GM23338 (cell line): ENCODE measurements around the gene DDX24.
A peak's percentile ranks its signal among the peaks of the same experiment; 100 is the strongest.

ENCODE experiments used
- CREB1 ChIP-seq: fragments of 250-450 bp; sonication (Bioruptor Pico); IDR thresholded peaks from 2 replicates; pipeline ENCODE4 v1.5.0; 2020; ENCODE audit warnings: low read depth, mild to moderate bottlenecking, moderate library complexity
- EZH2 ChIP-seq: fragments of 200-600 bp; sonication (generic); IDR thresholded peaks from one replicate; pipeline ENCODE4 v1.8.0; 2017; ENCODE audit warnings: antibody characterized with exemption, mild to moderate bottlenecking, low read depth; ENCODE audit not compliant: unreplicated experiment
- EZH2phosphoT487 ChIP-seq: fragments of 200-600 bp; sonication (generic); IDR thresholded peaks from one replicate; pipeline ENCODE4 v1.8.1; 2018; ENCODE audit warnings: antibody characterized with exemption; ENCODE audit not compliant: unreplicated experiment
- JUNB ChIP-seq: IDR thresholded peaks from one replicate; pipeline ENCODE4 v1.6.1; 2016; ENCODE audit warnings: antibody characterized with exemption; ENCODE audit not compliant: unreplicated experiment
- POLR2AphosphoS5 ChIP-seq: IDR thresholded peaks from 2 replicates; pipeline ENCODE4 v1.6.1; 2016; ENCODE audit warnings: antibody characterized with exemption, low read depth
- REST ChIP-seq: IDR thresholded peaks from one replicate; pipeline ENCODE4 v1.6.1; 2018; ENCODE audit warnings: antibody characterized with exemption; ENCODE audit not compliant: unreplicated experiment
- ZNF114 ChIP-seq: fragments of 250-450 bp; sonication (Bioruptor Pico); IDR thresholded peaks from 2 replicates; pipeline ENCODE4 v1.5.0; 2020; ENCODE audit warnings: mild to moderate bottlenecking, moderate library complexity
- TF ChIP-seq, protein P1 (sequence below), 2 experiments: fragments of 200-600 bp in 1 of 2; sonication (generic) in 1 of 2; conservative IDR thresholded peaks; 2 replicates each; pipeline versions ENCODE4 v1.5.1 to v1.6.1; 2016 to 2017; ENCODE audit warnings: antibody characterized with exemption in 2 of 2, low read depth in 2 of 2, mild to moderate bottlenecking in 2 of 2, moderate library complexity in 1 of 2
- TF ChIP-seq, protein P2 (sequence below): IDR thresholded peaks from 2 replicates; pipeline ENCODE4 v1.6.1; 2016; ENCODE audit warnings: antibody characterized with exemption

GRCh38 chr14:94005324-94006073, 75.5 kb downstream of the DDX24 start:
- no peak for TF ChIP-seq POLR2AphosphoS5
- TF ChIP-seq, protein P1, sequence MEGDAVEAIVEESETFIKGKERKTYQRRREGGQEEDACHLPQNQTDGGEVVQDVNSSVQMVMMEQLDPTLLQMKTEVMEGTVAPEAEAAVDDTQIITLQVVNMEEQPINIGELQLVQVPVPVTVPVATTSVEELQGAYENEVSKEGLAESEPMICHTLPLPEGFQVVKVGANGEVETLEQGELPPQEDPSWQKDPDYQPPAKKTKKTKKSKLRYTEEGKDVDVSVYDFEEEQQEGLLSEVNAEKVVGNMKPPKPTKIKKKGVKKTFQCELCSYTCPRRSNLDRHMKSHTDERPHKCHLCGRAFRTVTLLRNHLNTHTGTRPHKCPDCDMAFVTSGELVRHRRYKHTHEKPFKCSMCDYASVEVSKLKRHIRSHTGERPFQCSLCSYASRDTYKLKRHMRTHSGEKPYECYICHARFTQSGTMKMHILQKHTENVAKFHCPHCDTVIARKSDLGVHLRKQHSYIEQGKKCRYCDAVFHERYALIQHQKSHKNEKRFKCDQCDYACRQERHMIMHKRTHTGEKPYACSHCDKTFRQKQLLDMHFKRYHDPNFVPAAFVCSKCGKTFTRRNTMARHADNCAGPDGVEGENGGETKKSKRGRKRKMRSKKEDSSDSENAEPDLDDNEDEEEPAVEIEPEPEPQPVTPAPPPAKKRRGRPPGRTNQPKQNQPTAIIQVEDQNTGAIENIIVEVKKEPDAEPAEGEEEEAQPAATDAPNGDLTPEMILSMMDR (conservative IDR thresholded peaks at IDR 0.05; ENCODE audit: low read depth in 2 of 2): peak; percentile 48 to 64
- TF ChIP-seq CREB1 (CRISPR knock-in tag): no peak
- no peak for TF ChIP-seq REST
- TF ChIP-seq EZH2phosphoT487: no peak
- no peak for TF ChIP-seq JUNB
- TF ChIP-seq EZH2: no peak
- TF ChIP-seq, protein P2, sequence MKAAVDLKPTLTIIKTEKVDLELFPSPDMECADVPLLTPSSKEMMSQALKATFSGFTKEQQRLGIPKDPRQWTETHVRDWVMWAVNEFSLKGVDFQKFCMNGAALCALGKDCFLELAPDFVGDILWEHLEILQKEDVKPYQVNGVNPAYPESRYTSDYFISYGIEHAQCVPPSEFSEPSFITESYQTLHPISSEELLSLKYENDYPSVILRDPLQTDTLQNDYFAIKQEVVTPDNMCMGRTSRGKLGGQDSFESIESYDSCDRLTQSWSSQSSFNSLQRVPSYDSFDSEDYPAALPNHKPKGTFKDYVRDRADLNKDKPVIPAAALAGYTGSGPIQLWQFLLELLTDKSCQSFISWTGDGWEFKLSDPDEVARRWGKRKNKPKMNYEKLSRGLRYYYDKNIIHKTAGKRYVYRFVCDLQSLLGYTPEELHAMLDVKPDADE: no peak
- no peak for TF ChIP-seq ZNF114 (CRISPR knock-in tag)
